Activated CD8-positive, alpha-beta memory T cell treated with anti-CD3 and anti-CD28 coated beads for 24 hours (primary cell): ENCODE data around the gene TPP2.

Experiments used
- DNase-seq: peaks from one replicate; pipeline ENCODE4 v3.0.0-alpha.2; 2020

Gene TPP2

DNA sequence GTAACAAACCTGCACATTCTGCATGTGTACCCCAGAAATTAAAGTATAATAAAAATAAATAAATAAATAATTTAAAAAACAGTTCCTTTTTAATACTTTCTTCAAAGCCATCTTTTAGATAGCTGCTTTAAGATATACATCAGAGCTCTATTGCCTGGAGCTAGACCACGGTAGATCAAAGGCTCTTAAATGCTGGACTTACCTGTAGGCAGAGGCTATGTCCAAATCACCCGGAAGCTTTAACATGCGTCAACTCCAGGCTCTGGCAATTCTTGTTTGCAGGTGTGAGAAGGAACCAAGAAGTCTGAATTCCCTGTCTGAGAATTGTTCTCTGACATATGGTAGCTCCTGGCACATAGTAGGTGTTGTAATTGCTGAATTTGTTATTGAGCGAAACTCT lies 99.7 kb downstream of the TPP2 start:
- no peak for DNase-seq

DNA sequence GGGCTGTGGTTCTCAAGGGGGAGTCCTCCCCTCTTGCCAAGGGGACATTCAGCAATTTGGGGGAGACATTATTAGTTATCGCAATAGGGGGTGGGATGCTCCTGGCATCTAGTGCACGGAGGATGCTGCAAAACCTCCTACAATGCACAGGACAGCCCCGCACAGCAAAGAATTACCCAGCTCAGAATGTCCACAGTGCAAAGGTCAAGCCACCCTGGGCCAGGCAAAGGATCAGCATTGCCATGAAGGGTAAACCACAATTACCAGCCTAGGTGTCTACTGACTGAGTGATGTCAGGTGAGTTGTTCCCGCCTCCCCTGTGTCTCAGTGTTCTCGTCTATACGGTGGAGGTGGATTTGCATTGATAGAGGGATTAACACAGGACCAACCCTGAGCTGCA lies 100.5 kb downstream of the TPP2 start:
- no peak for DNase-seq

DNA sequence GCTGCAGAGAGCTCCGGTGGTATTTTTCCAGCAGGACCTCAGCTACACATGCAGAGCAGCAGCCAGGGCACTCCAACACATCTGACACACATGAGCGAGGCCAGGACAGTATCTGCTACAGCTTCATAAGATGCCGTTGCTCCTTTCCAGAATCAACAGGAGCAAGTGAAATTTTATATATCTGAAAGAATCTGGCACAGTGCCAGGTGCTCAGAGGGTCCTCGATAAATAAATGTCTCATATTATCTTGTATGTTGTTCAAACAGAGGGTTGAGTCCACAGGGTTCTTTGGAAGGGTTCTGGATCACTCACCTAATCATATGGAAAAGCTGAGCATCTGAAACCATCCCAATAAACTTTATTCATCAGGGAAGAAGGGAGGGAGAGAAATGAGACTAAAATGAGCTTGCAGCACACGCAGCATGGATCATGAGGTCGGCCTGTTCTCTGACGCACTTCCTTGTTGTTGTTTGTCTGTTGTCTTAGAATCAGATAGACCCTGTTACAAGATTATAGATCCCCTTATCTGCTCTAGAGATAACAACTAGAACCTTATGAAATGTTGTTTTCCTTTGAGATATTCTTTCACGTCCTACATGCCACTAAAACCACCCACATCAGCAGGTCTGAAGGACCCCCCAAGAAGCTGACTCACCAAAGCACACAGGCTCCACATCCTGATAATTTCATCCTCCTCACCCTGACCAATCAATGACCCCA lies 101.3 kb downstream of the TPP2 start:
- DNase-seq = no peak

DNA sequence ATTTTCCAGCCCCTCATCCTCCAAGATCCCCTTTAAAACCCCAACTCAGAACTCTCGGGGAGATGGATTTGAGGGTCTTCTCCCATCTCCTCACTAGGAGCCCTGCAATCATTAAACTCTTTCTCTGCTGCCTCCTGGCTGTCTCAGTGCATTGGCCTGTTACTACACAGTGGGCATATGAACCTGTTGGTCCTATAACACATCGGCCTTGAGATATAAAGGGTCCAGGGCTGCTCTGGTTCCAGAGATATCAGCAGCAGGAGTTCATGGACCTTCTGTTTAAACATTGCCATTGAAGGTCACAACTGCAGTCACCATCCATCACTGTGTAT lies 101.8 kb downstream of the TPP2 start:
- DNase-seq = no peak

DNA sequence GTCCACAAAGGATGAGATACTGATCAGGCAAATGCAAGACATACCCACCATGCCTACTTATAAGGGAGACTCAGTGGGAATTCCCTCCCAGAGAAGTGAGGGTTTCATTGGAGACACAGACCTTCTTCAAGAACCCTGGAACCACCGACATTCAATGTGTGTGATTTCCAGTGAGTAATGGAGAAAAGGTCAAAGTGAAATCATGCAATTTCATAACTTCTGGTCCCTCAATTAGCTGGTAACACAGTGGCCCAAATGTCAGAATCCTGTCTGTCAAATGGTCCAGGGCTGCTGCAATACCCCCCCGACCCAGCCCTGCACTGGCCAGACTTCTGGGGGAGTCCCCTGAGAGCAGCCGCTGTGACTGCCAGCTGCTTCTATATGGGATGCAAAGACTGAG lies 102.7 kb downstream of the TPP2 start:
- DNase-seq = no peak

DNA sequence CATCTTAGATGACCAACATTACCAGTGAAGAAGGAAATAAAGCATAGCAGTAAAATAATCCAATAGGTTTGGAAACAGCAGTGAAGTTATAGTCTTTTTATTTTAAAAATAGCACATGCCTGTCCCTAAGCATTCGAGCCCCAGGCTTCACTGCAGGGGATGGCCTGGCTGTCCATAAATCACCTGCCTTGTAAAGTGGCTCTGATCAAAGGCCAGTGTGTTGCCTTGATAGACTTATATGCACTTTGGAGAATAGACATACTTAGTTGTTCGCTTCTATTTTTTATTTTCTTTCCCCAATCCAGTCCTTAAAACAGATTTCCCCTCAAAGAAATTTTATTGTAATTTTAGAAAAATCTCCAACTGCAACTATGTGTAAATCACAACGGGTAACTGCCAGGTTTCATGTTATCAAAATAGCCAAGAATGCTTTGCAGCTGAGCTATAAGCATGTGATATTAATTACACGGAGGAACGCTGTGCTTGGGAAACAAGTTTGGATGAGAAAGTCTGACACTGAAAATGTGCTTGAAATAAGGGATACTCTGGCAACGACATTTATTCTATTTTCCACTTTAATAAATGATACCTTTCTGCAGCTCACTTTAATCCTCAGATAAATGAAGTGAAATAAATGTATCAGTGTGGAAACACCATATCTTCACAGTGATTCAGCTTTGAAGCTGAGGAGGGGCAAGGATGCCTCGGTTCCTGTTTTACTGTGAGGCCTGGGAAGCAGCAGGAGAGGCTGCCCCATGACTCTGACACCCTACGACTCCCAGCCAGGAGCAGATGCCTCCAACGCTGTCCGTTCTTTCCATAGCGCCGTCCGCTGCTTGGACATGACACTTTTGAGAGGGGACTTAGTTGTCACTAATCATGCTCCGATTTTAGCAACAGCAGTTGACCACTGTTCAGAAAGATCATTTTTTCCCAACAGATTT lies 103.6 kb downstream of the TPP2 start:
- DNase-seq = no peak

DNA sequence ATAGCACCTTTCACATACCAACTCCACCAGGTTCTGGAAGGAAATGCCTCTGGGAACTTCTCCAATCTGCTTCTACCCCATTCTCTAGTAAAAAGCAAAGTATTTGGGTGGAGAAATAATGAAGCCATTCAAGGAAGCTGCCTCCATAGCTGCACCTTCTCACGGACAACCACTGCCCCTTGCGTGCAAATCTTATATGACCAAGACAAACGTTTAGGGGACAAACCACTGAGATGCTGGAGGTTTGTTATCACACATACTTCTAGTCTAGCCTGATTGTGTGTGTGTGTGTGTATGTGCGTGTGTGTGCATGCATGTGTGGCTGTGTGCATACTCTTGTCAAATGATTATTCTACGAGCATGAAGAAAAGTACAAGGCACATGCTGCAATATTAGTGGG lies 104.5 kb downstream of the TPP2 start:
- DNase-seq = no peak

DNA sequence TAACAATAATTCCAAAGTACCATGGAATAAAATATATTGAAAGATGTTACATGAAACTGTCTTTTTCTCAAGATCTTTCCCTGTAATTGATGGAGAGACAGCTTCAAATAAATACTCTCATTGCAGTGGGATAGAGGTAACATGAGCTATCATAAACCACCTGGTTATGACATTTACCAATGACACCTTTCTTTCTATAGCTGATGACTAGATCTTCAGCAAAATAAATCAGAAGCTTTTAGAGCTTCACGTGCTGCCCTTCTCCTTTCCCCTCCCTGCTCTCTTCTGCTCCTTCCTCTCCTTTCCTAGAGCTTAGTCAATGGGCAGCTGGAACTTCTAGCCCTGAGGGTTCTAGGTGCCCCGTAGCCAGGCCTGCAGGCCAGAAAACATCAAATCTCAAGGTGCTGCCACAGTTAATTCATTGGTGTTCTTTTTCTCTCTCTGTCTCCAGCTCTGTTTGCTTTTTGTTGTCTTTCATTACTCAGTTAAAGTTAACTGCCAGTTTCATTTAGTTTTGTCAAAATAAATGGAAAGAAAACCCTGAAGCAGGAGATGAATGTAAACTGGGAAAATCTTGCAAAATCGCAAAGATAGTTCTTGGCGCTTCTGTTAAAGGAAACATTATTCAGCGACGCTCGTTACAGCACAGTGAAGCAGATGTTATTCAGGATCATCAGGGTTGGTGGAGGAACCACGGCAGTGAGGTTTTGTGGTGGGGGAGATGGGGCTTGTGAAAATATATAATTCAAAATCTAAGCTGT lies 106.4 kb downstream of the TPP2 start:
- no peak for DNase-seq

DNA sequence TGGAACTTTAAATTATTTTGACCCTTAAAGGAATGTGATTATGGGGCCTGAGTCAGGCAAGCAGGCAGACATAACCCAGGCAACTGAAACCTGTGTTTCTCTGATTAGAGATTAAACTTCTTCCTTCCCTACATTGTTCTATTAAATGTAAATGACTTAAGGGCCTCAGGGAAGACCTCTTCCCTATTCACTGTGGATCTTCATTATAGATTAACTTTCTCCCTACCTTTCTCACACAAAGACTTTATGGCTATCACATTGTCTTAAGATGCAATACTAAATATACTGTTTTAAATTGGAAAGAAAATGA lies 106.9 kb downstream of the TPP2 start:
- DNase-seq = no peak

DNA sequence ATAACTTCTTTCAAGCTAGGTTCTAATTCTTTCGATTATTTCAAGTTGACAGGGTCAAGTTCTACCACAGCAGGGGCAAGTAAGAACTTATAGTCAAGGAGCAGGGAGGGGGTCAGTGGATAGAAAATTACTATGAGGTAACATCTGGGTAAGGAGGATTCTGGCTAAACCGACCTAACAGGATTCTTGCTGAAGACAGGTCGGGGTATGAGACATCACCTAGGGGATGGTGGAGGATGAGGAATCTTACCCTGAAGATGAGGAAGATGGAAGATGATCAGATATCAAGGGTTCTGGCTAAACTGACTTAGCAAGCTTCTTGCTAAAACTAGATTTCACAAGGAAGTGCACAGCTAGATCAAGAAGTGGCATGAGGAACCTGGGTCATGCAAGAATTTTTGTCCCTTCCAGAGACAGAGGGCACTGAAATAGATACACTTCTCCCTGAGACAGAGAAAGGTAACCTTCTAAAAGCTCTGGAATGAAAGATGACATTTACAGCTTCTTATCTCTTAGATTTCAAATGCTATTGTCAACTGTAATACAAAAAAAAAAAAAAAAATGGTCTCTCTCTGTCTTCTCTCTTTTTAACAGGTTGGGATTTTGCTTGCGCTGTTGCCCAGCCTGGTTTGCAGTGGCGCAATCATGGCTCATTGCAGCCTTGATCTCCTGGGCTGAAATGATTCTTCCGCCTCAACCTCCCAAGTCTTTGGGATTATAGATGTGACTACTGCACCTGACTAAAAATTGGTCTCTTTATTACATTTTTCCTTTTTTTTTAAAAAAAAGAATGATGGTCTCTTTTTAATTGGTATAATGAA lies 107.7 kb downstream of the TPP2 start:
- DNase-seq = no peak

DNA sequence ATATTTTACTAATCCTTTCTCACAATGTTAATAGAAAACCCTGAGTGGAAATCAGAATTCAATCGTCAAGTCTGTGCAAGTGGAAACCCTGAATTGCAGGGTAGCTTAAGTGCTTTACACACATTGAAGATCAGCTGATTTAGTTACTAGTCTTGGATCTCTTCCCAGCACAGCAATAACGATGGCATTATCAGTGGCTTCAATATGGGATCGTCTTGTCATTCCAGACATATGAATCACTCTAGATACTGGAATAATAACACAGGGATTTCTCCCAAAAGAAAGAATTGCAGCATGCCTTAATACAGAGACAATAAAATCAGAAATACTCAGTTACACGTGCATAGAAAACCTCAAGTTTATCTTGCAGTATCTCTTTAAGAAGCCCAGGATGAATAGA lies 110.7 kb downstream of the TPP2 start:
- DNase-seq = no peak

DNA sequence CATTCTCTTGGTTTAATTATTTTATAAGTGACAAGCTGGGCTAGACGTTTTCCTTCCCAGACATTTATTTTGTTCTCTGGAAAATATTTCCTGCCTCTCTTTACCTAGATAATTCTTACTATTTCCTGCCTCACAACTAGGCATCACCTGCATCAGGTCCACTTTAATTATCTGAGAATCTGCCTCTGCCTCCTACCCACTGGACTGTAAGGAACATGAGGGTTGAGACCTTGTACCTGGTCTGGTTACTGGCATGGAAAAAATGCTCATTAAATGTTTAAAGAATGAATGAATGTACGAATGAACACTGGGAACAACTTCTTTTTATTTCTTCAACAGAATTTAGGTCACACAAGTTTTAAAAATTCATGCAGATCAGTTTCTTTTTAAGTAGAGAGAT lies 111.4 kb downstream of the TPP2 start:
- DNase-seq = no peak

DNA sequence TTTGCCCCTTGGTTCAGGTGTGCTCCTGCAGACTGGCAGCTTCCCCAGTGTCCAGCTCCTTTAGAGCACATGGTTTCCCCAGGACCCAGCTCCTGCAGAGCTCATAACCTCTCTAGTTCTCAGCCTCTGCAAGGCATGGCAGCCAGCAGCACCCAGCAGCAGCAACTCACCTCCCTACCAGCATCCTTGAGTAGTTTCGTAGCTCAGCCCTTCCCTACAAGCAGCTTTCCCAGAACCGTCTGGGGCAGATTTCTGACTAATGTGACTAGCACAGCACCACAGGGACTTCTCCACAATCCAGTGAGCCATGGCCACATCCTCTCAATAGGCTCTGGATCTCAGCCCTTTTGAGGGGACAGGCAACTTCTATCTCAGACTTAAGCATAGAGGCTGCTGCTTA lies 112.2 kb downstream of the TPP2 start:
- DNase-seq = no peak

DNA sequence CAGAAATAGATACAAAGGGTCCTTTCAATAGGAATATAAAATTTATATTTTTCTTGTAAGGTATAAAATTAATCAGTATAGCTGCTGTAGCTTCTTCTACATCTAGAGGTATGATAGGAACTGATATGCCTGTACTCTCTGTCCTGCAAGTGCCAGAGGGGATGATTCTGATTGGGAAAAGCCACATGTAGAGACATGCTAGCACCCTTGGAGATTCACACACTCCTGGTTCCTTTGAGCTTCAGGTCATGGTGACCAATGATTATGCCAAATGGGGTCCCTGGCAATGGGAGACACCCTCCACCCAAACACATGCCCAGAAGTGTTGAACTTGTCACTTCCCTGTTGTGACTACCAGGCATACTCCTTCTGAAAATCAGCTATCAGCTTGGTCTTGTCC lies 112.8 kb downstream of the TPP2 start:
- DNase-seq = no peak

DNA sequence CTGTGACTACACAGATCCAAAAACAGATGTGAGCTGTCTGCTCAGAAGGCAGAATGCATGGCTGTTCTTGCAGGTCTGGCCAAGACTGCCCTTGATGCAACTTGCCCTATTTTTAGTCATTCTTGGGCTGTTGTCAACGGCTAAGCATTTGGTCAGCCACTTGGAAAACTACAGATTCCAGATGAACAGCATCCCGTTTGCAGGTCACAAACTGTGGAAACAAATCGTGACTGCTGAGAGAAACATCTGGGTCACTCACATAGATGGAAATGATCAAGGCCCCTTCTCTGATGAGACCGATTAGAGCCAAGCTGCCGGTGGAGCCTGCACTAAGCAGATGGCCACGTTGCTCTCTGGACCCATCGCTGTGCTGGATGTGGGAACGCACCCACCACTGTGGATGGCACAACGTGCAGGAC lies 113.5 kb downstream of the TPP2 start:
- no peak for DNase-seq

DNA sequence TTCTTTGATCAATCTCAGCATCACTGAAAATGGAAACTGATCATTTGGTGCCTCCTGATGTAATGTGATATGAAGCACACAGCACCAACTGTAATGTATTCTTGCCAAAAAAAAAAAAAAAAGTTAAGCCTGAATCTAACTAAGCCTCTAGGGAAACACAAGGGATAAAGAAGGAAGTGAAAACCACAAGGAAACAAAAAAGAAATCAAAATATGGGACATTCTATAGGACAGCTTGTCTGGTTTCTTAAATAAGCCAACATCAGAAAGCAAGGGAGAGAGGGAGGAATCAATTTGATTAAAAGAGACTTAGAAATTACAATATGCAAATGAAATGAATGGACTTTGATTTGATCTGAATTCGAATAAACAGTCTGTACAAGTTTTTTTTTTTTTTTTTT lies 118.7 kb downstream of the TPP2 start:
- DNase-seq = no peak

DNA sequence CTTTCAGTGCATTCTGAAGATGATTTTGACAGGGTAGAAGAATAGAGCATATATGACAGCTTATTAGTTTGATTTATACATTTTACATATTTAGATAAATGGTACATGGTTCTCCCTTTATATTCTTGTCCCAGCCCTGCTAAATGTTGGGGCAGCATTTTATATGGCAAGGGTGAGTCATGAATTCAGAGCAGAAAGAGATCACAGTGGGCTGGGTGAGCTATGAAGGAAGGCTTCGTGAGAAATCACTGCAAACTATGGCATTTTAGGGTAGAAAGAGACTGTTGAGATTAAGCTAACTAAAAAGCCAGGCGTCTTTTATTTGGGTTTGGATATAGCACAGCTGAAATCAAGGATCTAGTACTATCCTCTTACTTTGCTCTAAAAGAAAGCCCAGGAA lies 122.0 kb downstream of the TPP2 start:
- no peak for DNase-seq

DNA sequence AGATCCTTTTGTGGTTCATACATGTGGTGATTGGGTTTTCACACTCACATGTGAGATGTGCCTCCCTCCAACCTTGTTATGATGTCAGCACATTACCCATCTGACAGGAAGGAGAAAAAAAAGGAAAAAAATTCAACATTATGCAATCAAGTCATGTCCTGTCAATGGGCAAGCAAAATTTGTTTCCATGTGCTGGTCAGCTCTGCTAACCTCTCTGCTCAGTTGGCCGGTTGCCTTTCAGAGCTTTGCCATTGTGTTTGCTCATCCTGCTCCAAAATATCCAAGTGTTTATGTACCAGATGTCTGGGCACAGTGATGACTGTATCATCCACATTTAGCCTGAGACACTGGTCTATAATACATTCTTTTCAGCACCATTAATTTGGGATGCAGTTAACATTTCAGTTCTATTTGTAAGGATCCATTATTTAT lies 125.0 kb downstream of the TPP2 start:
- DNase-seq = no peak

DNA sequence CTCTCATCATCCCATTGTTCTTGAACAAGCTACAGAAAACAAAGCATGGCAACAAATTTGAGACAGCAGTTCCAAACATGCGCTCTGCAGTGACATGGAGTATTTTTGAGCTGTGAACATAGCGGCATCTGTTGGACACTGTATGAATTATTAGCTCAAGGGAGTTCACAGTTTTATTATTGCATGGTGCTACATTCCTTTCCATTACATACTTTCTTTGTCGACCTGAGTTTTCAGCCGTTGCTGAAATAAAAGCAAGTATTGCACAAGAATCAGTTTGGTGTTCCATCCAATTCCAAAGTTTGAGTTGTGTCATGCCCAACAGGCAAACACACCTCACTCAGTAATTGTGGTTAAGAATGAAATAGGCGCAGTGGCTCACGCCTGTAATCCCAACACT lies 128.1 kb downstream of the TPP2 start:
- DNase-seq = no peak

DNA sequence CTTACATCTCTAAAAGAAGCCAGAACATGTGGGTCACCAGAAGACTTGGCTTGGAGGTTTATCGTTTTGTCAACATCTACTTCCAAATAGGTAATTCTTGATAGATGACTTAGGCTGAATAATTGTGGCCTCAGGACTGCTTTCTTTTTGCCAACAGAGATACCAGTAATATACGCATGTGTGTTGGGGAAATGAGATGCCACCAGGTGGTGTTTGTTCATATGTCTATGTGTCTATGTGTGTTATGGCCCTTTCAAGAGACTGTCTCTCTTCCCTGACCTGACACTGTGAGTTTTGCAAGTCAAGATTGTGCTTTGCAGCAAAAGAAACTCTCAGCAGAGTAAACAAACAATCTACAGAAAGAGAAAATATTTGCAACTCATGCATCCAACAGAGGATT lies 129.6 kb downstream of the TPP2 start:
- DNase-seq = no peak
